Fibroblast of lung (primary cell): ENCODE results near the gene TSGA10IP. TPM values are rescaled to one million over a fixed set of nuclear protein-coding genes. Genes with fewer than 3 reads are reported as not detected.

ENCODE experiments used
- DNase-seq, 2 donors: peaks; one replicate each; pipeline versions ENCODE4 v3.0.0 to v3.0.0-alpha.2; 2010; ENCODE audit warnings: low read depth in 2 of 2
- H2AFZ ChIP-seq: 2 replicates; pipeline ENCODE4 v1.5.1; 2012; ENCODE audit warnings: low read length, control low read depth, inconsistent platforms
- H3K27ac ChIP-seq: 2 replicates; pipeline ENCODE4 v1.5.1; 2011; ENCODE audit warnings: low read length, control low read depth; ENCODE audit not compliant: insufficient read depth
- H3K27me3 ChIP-seq: 2 replicates; pipeline ENCODE4 v1.5.1; 2011; ENCODE audit warnings: mild to moderate bottlenecking, low read length; ENCODE audit not compliant: control insufficient read depth, insufficient read depth
- H3K36me3 ChIP-seq: 2 replicates; pipeline ENCODE4 v1.5.1; 2011; ENCODE audit warnings: low read length; ENCODE audit not compliant: control insufficient read depth, insufficient read depth
- H3K4me1 ChIP-seq: 2 replicates; pipeline ENCODE4 v1.5.1; 2011; ENCODE audit warnings: low read length; ENCODE audit not compliant: control insufficient read depth, insufficient read depth; ENCODE audit errors: extremely low read depth
- H3K4me2 ChIP-seq: 2 replicates; pipeline ENCODE4 v1.5.1; 2011; ENCODE audit warnings: low read length, control low read depth; ENCODE audit not compliant: insufficient read depth; ENCODE audit errors: extremely low read depth
- H3K4me3 ChIP-seq, 4 experiments: fragments of 200-600 bp in 1 of 4; sonication (generic) in 1 of 4; replicated peaks in 1 of 4; 2 replicates each; pipeline ENCODE4 v1.5.1; 2011 to 2016; ENCODE audit warnings: low read length in 4 of 4, low read depth in 3 of 4, mild to moderate bottlenecking in 3 of 4, control low read depth in 2 of 4, inconsistent platforms in 1 of 4, mixed read lengths in 1 of 4; ENCODE audit not compliant: insufficient read depth in 1 of 4; ENCODE audit errors: control extremely low read depth in 1 of 4
- H3K79me2 ChIP-seq: 2 replicates; pipeline ENCODE4 v1.5.1; 2012; ENCODE audit warnings: mild to moderate bottlenecking, low read length, inconsistent platforms; ENCODE audit not compliant: control insufficient read depth, insufficient read depth
- H3K9ac ChIP-seq: 2 replicates; pipeline ENCODE4 v1.5.1; 2011; ENCODE audit warnings: mild to moderate bottlenecking, low read length, control low read depth; ENCODE audit not compliant: insufficient read depth
- H3K9me3 ChIP-seq: 2 replicates; pipeline ENCODE4 v1.5.1; 2012; ENCODE audit warnings: low read depth, low read length; ENCODE audit not compliant: control insufficient read depth, insufficient read depth
- H4K20me1 ChIP-seq: 2 replicates; pipeline ENCODE4 v1.5.1; 2011; ENCODE audit warnings: low read length; ENCODE audit not compliant: control insufficient read depth, insufficient read depth; ENCODE audit errors: extremely low read depth
- CTCF ChIP-seq, 2 donors: IDR thresholded peaks in 1 of 2; conservative IDR thresholded peaks in 1 of 2; 1 replicate in 1 of 2; 2 replicates in 1 of 2; pipeline ENCODE4 v1.5.1; 2011 to 2012; ENCODE audit warnings: low read length in 2 of 2, control low read depth in 1 of 2, inconsistent platforms in 1 of 2, low read depth in 1 of 2, mild to moderate bottlenecking in 1 of 2
- EZH2 ChIP-seq: IDR thresholded peaks from 2 replicates; pipeline ENCODE4 v1.5.1; 2012; ENCODE audit warnings: low read length, control low read depth, mild to moderate bottlenecking; ENCODE audit errors: missing control alignments
- polyA plus RNA-seq, 2 donors: library from polyadenylated mRNA; depleted of rRNA in 1 of 2; stranded (reverse) in 1 of 2; unstranded in 1 of 2; fragments of >200 nt; gene quantifications; 2 replicates each; pipeline ENCODE4 v1.2.1, GENCODE V29; 2011 to 2012; ENCODE audit warnings: missing spikeins in 1 of 2
- total RNA-seq: library from RNA; depleted of rRNA; stranded (reverse); fragments of >200 nt; gene quantifications from 2 replicates; pipeline ENCODE4 v1.2.1, GENCODE V29; 2014

TSGA10IP gene
- total and polyA plus RNA-seq, 2 donors (not counting 1 experiment from before 2014, with no cell fraction given): 0.17 TPM; not detected in 1

GRCh38 chr11:65903715-65904114, 41.6 kb upstream of the TSGA10IP start:
- peaks cover 26% of the 10 kb centered on the region for H3K4me1 ChIP-seq
- DNase-seq: no peak
- no peak overlapping the region for H3K4me3 ChIP-seq
- no peak overlapping the region for H3K4me2 ChIP-seq
- H3K27me3 ChIP-seq: no peaks in the 10 kb centered on the region
- H4K20me1 ChIP-seq: no peaks in the 10 kb centered on the region
- H2AFZ ChIP-seq: no peak overlapping the region
- H3K9me3 ChIP-seq: no peaks in the 10 kb centered on the region
- H3K79me2 ChIP-seq: peaks cover 32% of the 10 kb centered on the region
- H3K27ac ChIP-seq: peak overlapping the region; percentile 100
- no peak overlapping the region for H3K9ac ChIP-seq
- no peaks in the 10 kb centered on the region for H3K36me3 ChIP-seq
- TF ChIP-seq CTCF (conservative IDR thresholded peaks at IDR 0.05 in 1 of 2, IDR thresholded peaks at IDR 0.05 in 1 of 2; ENCODE audit: low read depth in 1 of 2, low read length in 2 of 2) (no peak), EZH2 (no peak)

- no peak overlapping the region for H2AFZ ChIP-seq
- H3K4me3 ChIP-seq: no peak overlapping the region
- H3K79me2 ChIP-seq: peaks cover 9% of the 10 kb centered on the region
- H3K9ac ChIP-seq: no peak overlapping the region
- TF ChIP-seq CTCF (conservative IDR thresholded peaks at IDR 0.05 in 1 of 2, IDR thresholded peaks at IDR 0.05 in 1 of 2; ENCODE audit: low read depth in 1 of 2, low read length in 2 of 2) (no peak), EZH2 (no peak)
- no peaks in the 10 kb centered on the region for H3K9me3 ChIP-seq
- peak in 1 of 2 donors; percentile 55 for DNase-seq
- no peaks in the 10 kb centered on the region for H3K36me3 ChIP-seq
- peak overlapping the region; percentile 4 for H3K27ac ChIP-seq
- no peaks in the 10 kb centered on the region for H4K20me1 ChIP-seq
- H3K4me2 ChIP-seq: no peak overlapping the region
- H3K27me3 ChIP-seq: no peaks in the 10 kb centered on the region
- H3K4me1 ChIP-seq: peaks cover 31% of the 10 kb centered on the region
Measured at GRCh38 chr11:65906602-65907001, 38.7 kb upstream of the TSGA10IP start.

GRCh38 chr11:65907878-65908277, 37.4 kb upstream of the TSGA10IP start:
- H3K27ac ChIP-seq: no peak overlapping the region
- H3K27me3 ChIP-seq: no peaks in the 10 kb centered on the region
- H3K4me3 ChIP-seq: no peak overlapping the region
- peaks cover 3% of the 10 kb centered on the region for H3K79me2 ChIP-seq
- no peak overlapping the region for H2AFZ ChIP-seq
- no peak overlapping the region for H3K9ac ChIP-seq
- no peak overlapping the region for H3K4me2 ChIP-seq
- H3K36me3 ChIP-seq: no peaks in the 10 kb centered on the region
- TF ChIP-seq CTCF (conservative IDR thresholded peaks at IDR 0.05 in 1 of 2, IDR thresholded peaks at IDR 0.05 in 1 of 2; ENCODE audit: low read depth in 1 of 2, low read length in 2 of 2) (no peak), EZH2 (no peak)
- no peaks in the 10 kb centered on the region for H4K20me1 ChIP-seq
- no peak for DNase-seq
- H3K9me3 ChIP-seq: no peaks in the 10 kb centered on the region
- peaks cover 33% of the 10 kb centered on the region for H3K4me1 ChIP-seq
